ENCODE measurements around the gene KIDINS220.

KIDINS220 gene

DNA sequence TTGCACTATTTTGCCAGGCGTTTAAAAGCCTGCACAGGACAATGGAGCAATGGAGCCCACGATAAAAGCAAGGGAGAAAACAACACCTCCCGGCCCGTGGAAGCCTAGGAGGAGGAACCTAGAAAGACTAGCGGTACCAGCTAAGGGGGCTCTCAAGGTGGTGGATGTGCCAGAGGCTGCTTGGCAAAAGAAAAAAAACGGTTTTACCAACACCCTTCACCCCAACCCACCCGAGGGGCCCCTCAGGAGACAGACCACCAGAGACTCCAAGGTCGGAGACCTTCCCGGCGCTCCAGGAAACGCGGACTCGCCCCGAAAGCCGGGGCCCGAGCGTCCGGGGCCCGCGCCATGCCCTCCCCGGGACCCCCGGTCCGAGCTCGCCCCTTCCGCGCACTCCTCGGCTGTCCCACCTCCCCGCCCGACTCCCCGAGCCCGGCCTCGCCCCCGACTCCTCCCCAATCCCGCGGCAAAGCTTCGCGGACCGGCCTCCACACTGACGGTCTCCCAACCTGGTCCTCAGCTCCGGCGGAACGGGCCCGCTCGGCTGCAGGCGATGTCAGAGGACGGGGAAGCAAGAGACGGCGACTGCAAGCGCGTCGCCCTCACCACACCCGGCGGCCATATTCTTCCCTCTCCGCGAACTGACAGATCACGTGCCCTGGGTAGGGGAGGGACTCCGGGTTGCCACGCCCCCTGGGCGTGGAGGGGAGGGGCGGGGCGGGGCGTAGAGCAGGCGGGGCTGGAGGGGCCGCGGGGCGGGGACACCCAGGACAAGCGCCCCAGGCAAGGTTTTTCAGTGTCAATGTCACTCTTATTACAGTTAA is at the start of gene KIDINS220:
Gene KIDINS220, minus strand, starts transcription at position 643 of the 824 bp plus-strand sequence. CDS start 10,520 bp downstream, outside the sequence.
- DNase-seq (ENCODE audit: low spot score): peak; percentile 99

GRCh38 chr2:8886876-8887275 is 49.5 kb upstream of the KIDINS220 start:
- no peak for DNase-seq (ENCODE audit: low spot score)

DNA sequence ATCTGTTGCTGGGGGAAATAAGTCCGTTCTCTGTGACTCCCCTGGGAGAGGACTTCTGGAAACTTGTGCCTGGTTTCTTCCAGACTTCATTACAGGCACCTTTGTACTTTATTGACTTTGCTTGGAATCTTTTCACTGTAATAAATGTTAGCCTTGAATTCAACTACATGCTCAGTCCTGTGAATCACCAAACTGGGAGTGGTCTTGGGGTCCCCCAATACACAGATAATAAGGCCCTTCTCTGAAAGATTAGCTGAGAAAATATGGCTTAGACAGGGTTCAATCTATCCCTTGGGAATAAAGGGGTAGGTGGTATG is 48.7 kb upstream of the KIDINS220 start:
- DNase-seq (ENCODE audit: low spot score): no peak

DNA sequence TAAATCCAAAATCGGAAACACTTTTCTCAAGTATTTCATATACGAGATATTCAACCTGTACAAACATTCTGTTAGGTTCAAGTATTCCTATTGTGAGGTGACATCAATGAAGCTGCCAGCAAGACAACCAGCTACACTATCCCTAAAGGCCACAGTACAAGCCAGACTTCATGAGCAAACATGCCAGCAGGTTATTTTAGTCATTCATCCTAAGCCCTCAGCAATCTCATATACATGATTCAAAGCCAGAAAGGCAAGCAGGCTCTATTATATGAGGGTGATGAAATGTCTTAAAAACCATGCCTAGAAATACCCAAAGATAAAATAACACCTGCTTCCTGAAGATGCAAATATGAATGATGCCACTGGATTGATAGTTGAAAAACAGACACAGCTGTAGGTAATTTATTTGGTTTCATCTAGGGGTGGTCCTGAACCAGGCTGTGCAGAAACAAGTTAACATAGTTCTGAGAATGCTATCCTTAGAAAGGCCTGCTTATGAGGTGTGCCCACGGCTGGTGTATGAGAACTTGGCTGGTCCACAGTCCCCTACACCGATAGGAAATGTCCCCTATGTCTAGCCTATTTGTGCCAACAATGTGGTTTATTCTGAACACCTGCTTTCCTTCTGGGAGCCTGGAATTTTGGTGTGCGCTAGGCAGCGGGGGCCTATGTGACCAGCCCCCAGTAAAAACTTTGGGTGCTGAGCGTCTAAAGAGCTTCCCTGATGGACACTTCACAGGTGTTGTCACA is 48.2 kb upstream of the KIDINS220 start:
- DNase-seq (ENCODE audit: low spot score): no peak

DNA sequence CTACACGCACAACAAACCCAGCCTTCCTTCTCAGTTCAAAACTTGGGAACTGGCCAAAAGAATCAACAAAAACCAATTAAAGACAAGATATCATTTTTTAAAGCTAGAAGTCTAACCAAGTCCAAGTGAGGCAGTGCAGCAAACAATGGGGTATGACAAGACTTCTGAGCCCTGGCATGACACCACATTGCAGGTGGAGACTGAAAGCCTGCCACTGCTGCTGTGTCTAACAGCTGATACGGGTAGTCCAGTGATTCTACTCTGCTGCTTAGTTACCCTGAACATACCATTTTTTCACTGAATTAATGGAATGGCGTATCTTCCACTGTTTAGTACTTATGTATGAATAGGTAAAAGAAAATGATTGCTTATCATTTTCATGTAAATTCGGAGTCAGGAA is 47.4 kb upstream of the KIDINS220 start:
- DNase-seq (ENCODE audit: low spot score): no peak

GRCh38 chr2:8882094-8882493 is 44.7 kb upstream of the KIDINS220 start:
- DNase-seq (ENCODE audit: low spot score): peak; percentile 31

DNA sequence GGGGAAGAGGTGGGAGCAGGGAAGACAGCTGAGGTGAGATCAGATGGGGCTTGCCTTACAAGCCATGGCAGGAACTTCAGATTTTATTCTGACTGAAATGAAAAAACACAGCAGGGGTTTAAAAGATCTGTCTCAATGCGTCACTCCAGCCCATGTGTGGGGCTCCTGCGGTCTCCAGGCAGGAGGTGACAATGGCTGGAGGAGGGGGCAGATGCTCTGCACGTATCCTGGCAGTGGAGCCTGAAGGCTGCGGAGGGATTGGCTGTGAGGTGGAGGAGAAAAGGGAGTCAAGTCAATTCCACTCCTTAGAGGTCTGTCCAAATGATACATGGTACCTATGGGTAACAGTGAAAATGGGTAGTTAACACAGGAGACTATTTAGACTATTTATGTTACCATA is 40.5 kb upstream of the KIDINS220 start:
- no peak for DNase-seq (ENCODE audit: low spot score)

DNA sequence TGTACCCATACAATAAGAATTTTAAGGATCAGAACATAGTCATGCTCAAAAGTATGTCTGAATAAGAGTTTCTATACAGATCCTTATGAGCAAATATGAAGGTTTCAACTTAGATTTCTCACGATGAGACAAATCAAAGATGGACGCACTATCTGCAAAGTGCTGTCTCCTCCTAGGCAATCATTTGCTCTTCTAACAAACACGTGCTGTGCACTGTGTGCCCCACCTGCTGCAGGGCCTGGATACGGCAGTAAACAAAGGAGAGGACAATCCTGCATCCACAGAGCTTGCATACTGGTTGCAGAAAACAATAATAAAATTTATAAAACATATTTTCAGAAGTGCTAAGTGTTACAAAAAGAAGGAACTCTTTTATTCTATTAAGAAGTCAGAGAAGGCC is 39.9 kb upstream of the KIDINS220 start:
- no peak for DNase-seq (ENCODE audit: low spot score)

- no peak for DNase-seq (ENCODE audit: low spot score)
Measured at GRCh38 chr2:8876628-8877027, 39.2 kb upstream of the KIDINS220 start.

DNA sequence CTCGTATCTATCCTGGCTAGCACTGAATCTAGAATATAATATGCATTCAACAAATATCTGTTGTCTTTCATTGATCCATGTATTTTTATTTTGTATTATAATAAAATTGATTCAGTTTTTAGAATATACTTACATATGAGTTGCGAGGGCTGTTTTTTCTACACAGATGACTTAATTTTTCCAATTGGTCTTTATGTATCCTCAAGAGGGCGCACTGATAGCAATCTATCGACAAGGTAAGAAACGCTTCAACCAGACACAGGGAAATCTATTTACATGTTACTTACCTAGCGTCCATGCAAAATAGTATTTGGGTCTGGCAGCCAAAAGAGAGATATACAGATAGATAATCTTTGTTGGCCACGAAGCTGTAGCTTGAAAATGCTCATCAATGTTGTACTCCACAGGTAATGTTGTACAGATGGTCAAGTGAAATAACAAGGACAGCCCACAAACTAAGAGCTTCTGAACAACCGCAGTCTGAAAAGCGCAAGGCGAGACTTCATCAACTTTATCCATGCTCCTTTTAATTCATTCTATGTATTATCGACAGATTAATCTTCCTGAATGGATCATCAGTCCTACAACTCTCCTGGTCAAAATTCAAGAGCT is 35.5 kb upstream of the KIDINS220 start:
- peak; percentile 54 for DNase-seq (ENCODE audit: low spot score)

- DNase-seq (ENCODE audit: low spot score): no peak
Measured at GRCh38 chr2:8870441-8870840, 33.0 kb upstream of the KIDINS220 start.

DNA sequence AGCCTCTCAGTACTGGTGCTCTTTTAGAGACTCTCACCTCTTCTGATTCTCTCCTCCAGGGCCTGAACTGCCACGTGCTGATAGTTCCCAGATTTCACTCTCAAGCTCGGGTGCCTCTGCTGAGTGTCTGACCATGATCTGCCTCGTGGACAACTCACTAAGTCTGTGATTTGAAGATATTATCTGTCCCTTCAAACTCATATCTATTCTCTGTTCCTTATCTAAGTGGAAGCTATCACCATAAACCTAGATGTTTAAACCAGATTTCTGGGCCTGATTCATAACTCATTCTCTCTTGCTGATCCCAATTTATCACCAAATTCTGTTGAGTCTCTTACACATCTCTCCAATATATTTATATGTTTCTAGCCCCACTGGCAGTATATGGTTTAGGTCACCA is 29.9 kb upstream of the KIDINS220 start:
- DNase-seq (ENCODE audit: low spot score): no peak

DNA sequence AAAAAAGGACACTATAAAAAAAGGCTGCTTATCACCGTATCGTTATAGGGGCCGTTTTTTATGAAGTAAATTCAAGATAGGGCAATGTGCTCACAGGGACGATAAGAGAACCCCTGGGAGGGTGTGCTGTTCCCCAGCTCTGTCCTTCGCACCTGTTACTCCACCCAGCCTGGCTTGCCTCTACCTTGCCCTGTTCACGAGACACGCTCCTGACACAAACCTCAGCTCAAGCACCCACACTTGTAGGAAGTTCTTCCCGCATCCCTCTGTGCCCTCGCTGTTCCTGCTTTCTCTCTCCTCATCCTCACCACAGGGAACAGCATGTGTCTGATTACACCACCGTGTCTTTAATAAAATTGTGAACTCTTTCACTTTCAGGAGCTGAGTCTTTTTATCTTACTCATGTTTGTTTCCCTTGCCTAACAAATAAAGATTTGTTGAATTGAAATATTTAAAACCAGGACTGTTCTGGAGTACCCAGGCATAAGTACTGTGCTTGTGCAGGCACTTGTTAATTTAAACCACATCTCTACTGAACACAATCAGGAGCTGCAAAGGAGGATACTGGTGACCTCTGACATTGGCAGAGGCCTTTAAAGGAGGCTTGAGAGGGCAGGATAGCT is 26.0 kb upstream of the KIDINS220 start:
- DNase-seq (ENCODE audit: low spot score): no peak

- no peak for DNase-seq (ENCODE audit: low spot score)
Measured at GRCh38 chr2:8862230-8862629, 24.8 kb upstream of the KIDINS220 start.

GRCh38 chr2:8861797-8862196 is 24.4 kb upstream of the KIDINS220 start:
- no peak for DNase-seq (ENCODE audit: low spot score)

DNA sequence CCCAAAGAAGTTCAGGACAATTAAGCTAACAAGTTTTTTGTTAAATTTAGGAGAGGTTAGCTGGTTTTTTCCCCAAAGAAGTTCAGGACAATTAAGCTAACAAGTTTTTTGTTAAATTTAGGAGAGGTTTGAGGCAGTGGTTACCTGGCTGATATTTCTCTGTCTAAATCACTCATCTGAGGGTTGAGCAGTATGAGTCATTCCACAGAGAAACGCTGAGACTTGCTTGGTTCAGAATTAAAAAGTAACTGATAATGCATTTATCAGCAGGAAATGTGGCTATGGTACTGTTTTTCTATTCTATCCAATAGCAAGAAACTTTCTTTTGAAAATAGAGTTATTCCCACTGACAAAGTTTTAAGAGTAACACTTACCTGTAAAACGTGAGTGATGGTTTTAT is 22.8 kb upstream of the KIDINS220 start:
- no peak for DNase-seq (ENCODE audit: low spot score)

- DNase-seq (ENCODE audit: low spot score): no peak
Measured at GRCh38 chr2:8858910-8859309, 21.5 kb upstream of the KIDINS220 start.

GRCh38 chr2:8858264-8858663 is 20.9 kb upstream of the KIDINS220 start:
- DNase-seq (ENCODE audit: low spot score): no peak

GRCh38 chr2:8857709-8858108 is 20.3 kb upstream of the KIDINS220 start:
- DNase-seq (ENCODE audit: low spot score): no peak

GRCh38 chr2:8856176-8856575 is 18.8 kb upstream of the KIDINS220 start:
- no peak for DNase-seq (ENCODE audit: low spot score)

DNA sequence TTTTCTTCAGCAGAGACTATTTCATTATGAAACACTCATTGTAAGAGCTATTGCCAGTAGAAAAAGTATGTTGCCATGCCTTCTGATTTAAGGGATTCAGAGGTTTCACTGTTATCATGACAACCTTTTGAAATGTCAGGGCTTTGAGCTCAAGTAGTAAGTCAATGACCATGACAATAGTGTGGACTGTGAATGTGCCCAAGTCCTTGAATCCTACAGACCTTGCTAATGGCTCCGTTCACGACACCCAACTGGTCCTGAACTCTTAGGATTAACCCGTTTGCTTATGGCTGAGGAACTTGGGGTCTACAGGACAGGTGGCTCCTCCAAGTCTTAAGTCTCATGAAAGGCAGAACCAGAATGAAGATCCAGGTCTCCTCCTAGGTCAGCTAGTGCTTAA is 17.6 kb upstream of the KIDINS220 start:
- DNase-seq (ENCODE audit: low spot score): no peak

GRCh38 chr2:8853426-8853825 is 16.0 kb upstream of the KIDINS220 start:
- DNase-seq (ENCODE audit: low spot score): no peak
